NT2/D1 (cell line): ENCODE data around the gene CTRB2.
"Not testable (repeated sequence)": the region's sequence is repeated elsewhere in the genome, so short reads cannot be mapped to it uniquely, and the experiment has no call there.

ENCODE experiments used
- DNase-seq: peaks from one replicate; pipeline ENCODE4 v3.0.0-alpha.2; 2011; ENCODE audit warnings: low read depth, low spot score
- H3K27me3 ChIP-seq: 2 replicates; pipeline ENCODE4 v1.6.0; 2011; ENCODE audit warnings: mild to moderate bottlenecking; ENCODE audit not compliant: insufficient read length, insufficient read depth
- H3K36me3 ChIP-seq: 2 replicates; pipeline ENCODE4 v1.6.1; 2011; ENCODE audit warnings: mild to moderate bottlenecking, low read length, mixed read lengths; ENCODE audit not compliant: insufficient read depth, insufficient read length
- H3K4me1 ChIP-seq: 2 replicates; pipeline ENCODE4 v1.5.1; 2011; ENCODE audit not compliant: insufficient read depth, insufficient read length
- H3K4me3 ChIP-seq: 2 replicates; pipeline ENCODE4 v1.5.1; 2011; ENCODE audit warnings: low read depth; ENCODE audit not compliant: insufficient read length
- H3K9ac ChIP-seq: 2 replicates; pipeline ENCODE4 v1.6.0; 2011; ENCODE audit warnings: low read depth; ENCODE audit not compliant: insufficient read length
- H3K9me3 ChIP-seq: 2 replicates; pipeline ENCODE4 v1.5.1; 2011; ENCODE audit warnings: mild to moderate bottlenecking, low read length; ENCODE audit not compliant: insufficient read depth
- SUZ12 ChIP-seq: IDR thresholded peaks from 2 replicates; pipeline ENCODE4 v1.6.1; 2011; ENCODE audit not compliant: insufficient read length, insufficient read depth; ENCODE audit errors: extremely low read depth
- YY1 ChIP-seq: IDR thresholded peaks from 2 replicates; pipeline ENCODE4 v1.6.1; 2011; ENCODE audit not compliant: insufficient read length, insufficient read depth
- ZNF274 ChIP-seq: IDR thresholded peaks from 2 replicates; pipeline ENCODE4 v1.6.1; 2011; ENCODE audit warnings: mild to moderate bottlenecking, low read depth, low read length

The CTRB2 gene

DNA sequence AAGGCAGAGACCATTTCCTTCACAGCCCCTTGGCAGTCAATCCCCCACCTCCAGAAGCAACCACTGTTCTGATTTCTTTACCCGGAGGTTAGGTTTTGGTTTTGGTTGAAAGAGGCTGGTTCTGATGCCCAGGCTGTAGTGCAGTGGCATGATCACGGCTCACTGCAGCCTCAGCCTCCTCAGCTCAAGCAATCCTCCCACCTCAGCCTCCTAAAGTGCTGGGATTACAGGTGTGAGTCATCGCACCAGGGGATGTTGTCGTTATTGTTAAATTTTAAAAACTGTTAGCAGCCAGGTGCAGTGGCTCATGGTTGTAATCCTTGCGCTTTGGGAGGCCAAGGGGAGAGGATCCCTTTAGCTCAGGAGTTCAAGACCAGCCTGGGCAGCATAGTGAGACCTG lies 3.0 kb upstream of the CTRB2 start:
- TF ChIP-seq YY1 (no peak), SUZ12 (no peak), ZNF274 (no peak)
- Histone ChIP-seq H3K27me3 (no peaks in the 10 kb centered on the region), H3K4me1 (peaks cover 9% of the 10 kb centered on the region), H3K9me3 (no peaks in the 10 kb centered on the region), H3K36me3 (no peaks in the 10 kb centered on the region), H3K9ac (no peak overlapping the region), H3K4me3 (no peak overlapping the region)
- DNase-seq = no peak

DNA sequence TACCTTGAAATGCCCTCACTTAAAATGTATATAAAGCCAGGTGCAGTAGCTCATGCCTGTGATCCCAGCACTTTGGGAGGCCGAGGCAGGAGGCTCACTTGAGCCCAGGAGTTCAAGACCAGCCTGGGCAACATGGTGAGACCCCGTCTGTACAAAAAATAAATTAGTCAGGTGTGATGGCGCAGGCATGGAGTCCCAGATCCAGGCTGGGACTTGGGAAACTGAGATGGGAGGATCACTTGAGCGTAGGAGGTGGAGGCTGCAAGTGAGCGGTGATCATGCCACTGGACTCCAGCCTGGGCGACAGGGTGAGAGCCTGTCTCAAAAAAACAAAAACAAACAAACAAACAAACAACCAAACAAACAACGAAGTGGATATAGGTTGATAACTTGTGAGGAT lies 2.6 kb upstream of the CTRB2 start:
- H3K36me3 ChIP-seq, H3K4me3 ChIP-seq, H3K27me3 ChIP-seq, H3K9ac ChIP-seq, DNase-seq, H3K9me3 ChIP-seq, H3K4me1 ChIP-seq: not testable (repeated sequence)

DNA sequence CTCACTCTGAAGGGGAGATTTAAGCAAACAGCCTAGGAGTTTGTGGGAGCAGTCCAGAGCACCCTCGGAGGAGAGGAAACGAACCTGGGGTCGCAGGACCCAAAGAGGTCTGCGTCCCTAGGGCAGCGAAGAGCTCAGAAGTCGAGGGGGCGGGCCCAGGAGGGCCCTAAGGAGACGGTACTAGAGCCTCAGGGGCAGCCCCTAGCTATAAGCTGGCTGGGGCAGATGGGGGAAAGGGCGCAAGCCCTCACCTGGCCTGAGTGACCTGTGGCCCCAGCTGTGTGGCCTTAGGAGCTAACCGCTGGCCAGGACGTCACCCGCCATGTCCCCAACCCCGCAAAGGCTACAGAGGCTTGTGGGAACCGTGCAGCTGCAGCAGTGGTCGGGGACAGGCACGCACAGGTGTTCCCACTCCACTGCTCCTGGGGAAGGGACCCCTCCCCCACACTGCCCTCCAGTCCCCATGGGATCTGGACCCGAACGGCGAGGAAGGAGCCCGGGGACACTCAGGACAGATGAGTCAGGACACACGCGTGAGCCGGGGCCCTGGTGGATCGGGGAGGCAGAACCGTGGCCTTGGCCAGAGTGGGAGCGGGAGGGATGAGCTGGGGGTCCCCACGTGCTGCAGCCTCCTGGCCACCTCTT lies 2.0 kb upstream of the CTRB2 start:
- Histone ChIP-seq H3K36me3 (no peaks in the 10 kb centered on the region), H3K4me3 (no peak overlapping the region), H3K4me1 (peaks cover 12% of the 10 kb centered on the region), H3K9ac (no peak overlapping the region), H3K9me3 (no peaks in the 10 kb centered on the region), H3K27me3 (no peaks in the 10 kb centered on the region)
- no peak for TF ChIP-seq SUZ12
- TF ChIP-seq YY1 = no peak
- no peak for TF ChIP-seq ZNF274
- DNase-seq = no peak

DNA sequence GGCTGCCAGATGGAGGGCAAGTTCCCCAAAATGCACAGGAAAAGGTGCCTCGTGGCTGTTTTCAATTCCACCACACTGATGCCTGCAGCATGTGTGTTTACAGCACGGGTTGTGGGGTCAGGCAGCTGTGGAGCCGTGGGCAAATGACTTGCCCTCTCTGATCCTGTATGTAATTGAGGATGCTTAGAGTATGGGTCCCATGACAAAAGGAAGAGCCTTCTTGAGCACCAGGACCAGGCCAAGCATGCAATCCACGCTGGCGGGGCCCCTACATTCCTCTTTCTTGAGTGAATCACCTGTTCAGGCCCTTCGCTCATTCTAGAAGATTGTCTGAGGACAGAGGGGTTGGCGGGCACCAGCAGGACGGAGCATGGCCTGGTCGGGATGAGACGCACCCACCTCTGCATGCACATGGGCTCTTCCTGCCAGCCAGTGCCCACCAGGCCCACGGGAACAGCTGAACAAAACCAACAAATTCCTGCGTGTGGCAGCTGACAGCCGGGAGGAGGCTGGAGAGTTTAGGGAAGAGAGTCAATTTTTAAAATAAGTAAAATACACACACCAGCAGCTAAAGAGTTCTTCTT lies 1.4 kb upstream of the CTRB2 start:
- Histone ChIP-seq H3K4me3 (no peak overlapping the region), H3K4me1 (peaks cover 14% of the 10 kb centered on the region), H3K9ac (no peak overlapping the region), H3K36me3 (no peaks in the 10 kb centered on the region), H3K9me3 (no peaks in the 10 kb centered on the region), H3K27me3 (no peaks in the 10 kb centered on the region)
- no peak for TF ChIP-seq ZNF274
- no peak for TF ChIP-seq SUZ12
- no peak for TF ChIP-seq YY1
- DNase-seq = no peak

DNA sequence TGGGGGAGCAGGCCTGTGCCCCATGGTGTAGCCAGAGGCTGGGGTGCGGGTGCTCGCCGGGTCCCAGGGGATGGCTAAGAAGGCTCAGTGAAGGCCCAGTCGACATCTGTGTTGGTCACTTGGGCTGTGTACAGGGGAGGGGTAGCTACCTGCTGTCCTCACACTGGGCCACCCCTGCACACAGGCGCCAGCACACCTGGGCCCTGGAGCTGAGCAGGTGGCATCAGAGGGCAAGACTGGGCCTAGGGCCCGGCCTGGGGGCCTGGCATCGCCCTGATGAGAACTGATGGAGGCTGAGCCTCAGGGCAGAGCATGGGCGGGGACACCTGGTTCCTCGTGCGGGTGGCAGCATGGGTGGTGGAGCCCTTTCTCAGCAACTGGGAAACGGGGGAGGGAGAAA lies 870 bp upstream of the CTRB2 start:
- H3K4me1 ChIP-seq = peaks cover 14% of the 10 kb centered on the region
- no peak overlapping the region for H3K9ac ChIP-seq
- no peaks in the 10 kb centered on the region for H3K36me3 ChIP-seq
- DNase-seq = no peak
- no peak for TF ChIP-seq SUZ12
- TF ChIP-seq YY1 = no peak
- TF ChIP-seq ZNF274 = no peak
- H3K27me3 ChIP-seq = no peaks in the 10 kb centered on the region
- H3K9me3 ChIP-seq = no peaks in the 10 kb centered on the region
- H3K4me3 ChIP-seq = no peak overlapping the region

DNA sequence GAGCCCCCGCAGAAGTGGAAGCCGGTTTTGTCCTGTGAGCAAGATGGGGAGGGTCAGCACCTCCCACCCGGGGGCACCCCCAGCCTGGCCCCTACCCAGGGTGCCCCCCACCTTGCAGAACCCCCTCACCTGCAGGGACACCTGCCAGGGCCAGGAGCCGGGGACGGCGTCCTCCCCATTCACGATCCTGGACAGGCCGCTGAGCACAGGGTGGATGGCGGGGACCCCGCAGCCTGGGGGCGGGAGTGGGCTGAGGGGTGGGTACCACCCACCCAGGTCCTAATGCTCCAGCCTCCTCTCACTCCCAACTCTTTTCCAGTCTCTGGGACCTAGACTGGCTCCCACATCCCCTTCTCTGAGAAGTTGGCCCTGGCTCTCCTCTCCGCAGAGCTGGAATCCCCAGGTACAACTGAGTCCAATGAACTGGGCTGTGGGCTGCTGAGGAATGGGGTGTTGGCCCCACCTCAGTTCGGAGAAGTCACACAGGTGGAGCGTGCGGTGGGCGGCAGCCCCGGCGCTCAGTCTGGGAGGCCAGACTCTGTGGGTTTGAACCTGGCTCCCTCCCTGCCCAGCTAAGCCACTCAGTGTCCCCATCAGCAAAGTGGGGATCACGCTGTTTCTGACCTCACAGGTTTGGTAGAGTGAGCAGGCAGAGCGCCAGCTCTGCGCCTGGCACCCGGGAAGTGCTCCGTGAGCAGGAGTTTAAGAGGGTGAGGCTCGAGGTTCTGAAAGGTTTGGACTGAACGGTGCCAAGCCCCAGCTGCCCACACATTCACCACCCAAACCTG lies 806 bp downstream of the CTRB2 start:
- not testable (repeated sequence) for DNase-seq, H3K9ac ChIP-seq, H3K4me1 ChIP-seq, H3K27me3 ChIP-seq, H3K4me3 ChIP-seq, H3K9me3 ChIP-seq, H3K36me3 ChIP-seq

DNA sequence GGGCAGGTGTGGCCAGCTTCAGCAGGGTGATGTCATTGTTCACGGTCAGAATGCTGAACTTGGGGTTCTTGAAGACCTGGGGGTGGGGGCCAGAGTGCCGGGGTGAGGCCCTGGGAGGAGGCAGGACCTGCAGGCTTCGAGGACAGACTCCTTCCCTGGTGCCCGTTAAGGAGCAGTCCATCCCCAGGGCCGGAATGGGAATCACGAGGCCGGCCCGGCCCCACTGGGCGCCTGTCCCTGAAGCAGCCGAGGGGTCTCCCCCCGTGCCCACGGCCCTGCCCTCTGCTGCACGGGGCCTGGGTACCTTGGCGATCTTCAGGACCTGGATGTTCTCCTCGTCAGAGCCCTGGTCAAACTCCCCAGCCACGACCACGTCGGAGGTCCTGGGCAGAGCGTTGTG lies 1.5 kb downstream of the CTRB2 start:
- H3K4me3 ChIP-seq, H3K4me1 ChIP-seq, H3K9ac ChIP-seq, H3K9me3 ChIP-seq, DNase-seq, H3K27me3 ChIP-seq, H3K36me3 ChIP-seq: not testable (repeated sequence)

DNA sequence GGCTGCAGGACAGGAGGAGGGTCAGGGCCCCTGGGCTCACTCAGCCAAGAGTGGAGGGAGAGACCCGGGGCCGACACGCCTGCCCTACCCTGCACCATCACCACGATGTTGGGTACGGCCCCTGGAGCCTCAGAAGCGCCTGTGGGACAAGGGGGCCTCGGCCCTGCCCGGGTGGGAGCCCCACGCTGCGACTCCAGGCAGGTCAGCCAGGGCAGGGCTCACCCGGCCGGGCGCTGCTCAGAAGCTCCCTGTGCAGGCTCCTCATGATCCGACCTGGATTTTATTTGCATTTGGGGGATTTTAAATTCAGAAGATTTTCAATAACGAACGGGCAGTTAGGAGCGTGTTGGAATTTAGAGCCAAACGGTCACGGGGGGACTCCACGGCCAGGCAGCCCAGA lies 2.1 kb downstream of the CTRB2 start:
- H3K4me1 ChIP-seq, H3K36me3 ChIP-seq, H3K4me3 ChIP-seq, H3K27me3 ChIP-seq, DNase-seq, H3K9ac ChIP-seq, H3K9me3 ChIP-seq: not testable (repeated sequence)
